ENCODE measurements around the gene CREG2.
"Not testable (repeated sequence)": the region's sequence is repeated elsewhere in the genome, so short reads cannot be mapped to it uniquely, and the experiment has no call there.

The CREG2 gene

DNA sequence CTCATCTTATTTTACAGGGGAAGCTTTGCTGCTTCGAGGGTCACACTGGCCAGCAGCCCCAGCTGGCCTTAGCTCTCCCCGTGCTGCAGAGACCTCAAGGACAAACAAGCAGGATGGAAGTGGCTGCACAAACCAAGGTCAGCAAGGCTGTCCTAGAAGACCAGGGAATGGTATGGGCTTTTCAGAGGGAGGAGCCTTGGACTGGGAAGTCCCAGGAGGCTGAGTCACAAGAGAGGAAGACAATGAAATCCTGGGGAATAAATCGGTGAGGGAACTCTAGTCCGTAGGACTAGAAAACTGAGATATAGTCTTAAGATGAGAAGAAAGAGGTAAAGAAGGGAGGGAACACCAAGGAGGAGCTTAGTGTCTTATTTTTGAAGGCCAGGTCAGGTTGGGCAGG is 15.7 kb downstream of the CREG2 start:
- no peak for DNase-seq (ENCODE audit: low read depth in 2 of 2)

DNA sequence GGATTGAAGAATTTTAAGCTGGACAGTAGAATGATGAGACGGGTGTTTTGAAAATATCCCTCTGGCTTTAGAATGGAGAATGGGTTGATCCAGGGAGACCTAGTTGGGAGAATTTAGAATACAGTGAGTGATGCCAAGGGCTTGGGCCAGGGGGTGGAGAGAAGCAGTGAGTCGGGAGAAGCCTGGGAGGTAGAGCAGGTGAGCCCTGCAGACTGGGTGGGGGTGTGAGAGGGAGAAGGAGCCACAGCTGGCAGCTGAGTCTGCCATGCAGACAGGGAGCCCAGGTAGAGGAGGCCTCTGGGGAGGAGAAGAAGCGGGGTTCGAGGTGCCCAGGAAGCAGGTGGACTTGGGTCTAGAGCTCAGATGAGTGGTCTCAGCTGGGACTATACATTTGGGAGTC is 18.2 kb downstream of the CREG2 start:
- no peak for DNase-seq (ENCODE audit: low read depth in 2 of 2)

DNA sequence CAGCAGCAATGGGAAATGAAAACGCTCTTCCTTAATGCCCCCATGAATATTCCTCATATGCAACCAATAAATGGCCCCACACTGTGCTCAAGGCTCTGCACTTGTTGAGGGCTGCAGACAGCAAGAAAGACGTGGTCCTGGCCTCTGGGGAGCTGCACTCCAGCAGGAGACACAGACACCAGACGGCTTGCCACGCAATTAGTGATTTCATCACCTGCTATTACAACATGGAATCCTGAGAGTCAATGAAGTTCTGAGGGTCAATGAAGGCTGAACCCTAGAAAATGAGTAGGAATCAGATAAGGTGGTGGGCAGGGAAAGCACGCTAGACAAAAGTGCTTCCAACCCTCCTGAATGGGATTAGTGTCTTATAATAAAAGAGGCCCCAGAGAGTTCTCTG is 18.9 kb downstream of the CREG2 start:
- no peak for DNase-seq (ENCODE audit: low read depth in 2 of 2)

DNA sequence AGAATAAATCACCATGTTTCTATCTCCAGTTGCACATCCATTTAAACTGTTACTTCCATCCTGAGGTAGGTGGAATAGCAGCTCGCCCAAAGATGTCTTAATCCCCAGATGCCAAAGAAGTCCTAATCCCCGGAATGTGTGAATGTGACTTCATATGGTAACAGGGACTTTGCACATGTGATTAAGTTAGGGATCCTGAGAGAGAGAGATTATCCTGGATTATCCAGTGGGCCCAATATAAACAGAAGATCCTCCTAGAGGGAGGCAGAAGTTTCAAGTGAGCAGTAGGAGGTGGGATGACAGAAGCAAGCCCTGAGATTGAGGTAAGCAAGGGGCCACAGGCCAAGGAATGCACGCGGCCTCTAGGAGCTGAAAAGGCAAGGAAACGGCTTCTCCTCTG is 19.8 kb downstream of the CREG2 start:
- DNase-seq (ENCODE audit: low read depth in 2 of 2), result no peak

DNA sequence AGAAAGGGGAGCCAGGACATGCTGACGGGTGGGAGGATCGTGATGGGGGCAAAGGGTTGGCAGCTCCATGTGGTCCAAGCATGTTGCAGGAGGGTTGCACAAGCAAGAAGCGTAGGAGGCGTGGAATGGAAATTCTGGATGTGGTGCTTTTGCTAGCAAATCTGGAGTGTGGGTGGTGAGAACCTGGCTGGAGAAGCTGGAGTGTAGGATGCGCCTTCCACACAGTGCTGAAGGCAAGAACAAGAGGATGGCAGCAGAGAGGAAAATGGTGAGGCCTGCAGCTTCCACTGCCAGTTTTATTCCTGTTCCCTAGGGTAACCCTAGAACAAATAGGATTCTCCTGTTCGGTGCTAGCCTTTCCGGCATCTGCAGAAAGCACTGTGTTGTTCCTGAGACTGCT is 22.4 kb downstream of the CREG2 start:
- DNase-seq (ENCODE audit: low read depth in 2 of 2), result no peak

DNA sequence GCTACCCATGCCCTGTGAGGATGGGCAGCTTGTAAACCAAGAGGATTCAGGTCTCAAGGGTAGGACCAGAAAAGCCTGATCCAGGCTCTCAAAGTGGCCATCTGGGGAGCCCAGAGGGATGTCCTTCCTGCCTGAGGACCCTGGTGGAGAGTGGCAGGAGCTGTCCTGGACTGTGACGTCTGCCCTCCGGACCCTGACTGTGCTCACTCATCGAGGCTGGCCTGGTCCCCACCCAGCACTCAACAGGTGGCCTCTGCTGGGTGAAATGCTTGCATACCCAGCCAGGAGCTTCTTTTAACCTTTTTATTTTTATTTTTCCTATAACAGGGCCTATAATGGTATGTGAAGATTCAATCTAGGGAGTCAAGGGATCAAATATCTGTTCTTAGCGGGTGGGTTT is 24.5 kb downstream of the CREG2 start:
- DNase-seq (ENCODE audit: low read depth in 2 of 2), result no peak

DNA sequence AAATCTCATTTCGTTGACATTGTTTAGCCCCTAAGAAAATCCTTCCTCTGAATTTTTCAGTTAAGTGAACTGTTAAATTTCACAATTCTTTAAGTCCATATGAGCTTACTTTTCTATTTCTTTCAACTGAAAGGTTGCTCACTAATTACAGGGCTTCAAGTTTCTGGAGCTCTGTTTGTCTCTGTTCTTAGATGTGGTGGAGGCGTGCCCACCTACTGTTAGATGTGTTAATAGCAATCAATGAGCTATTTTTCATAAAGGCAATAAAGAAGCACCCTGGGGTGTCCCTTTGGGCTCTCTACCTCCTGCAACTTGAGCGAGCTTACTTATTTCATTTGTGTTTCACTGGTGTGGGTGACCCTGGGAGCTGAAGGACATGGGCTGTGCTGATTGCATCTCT is 25.0 kb downstream of the CREG2 start:
- DNase-seq (ENCODE audit: low read depth in 2 of 2), result no peak

DNA sequence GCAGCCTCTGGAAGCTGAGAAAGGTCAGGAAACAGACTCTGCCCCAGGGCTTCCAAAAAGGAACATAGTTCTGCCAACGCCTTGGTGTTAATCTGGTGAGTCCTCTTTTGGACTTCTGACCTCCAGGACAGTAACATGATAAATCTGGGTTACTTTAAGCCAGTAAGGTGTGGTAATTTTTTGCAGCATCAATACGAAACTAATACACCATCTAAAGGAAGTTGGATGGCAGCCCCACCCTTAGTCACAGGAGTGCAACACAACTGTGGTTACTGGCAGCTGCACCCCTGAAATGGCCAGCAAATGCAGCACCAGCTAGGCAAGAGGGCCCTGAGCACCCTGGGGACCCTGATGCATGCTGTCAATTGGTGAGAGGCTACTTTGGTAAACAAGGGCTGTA is 25.8 kb downstream of the CREG2 start:
- DNase-seq (ENCODE audit: low read depth in 2 of 2), result no peak

DNA sequence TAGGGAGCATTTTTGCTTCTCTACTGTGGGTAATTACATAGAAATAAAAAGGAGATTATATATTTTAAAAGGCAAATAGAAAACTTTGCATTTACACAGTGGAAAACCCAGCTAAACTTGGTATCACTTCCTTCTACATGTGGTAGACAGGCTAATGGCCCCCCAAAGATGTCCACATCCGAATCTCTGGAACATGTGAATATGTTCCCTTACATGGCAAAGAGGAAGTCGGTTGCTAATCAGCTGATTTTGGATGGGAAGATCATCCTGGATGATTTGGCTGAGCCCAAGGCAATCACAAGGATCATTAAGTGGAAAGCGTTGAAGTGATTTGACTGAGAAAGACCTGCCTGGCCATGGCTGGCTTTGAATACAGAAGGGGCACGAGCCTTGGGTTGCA is 26.2 kb downstream of the CREG2 start:
- DNase-seq (ENCODE audit: low read depth in 2 of 2), result no peak

DNA sequence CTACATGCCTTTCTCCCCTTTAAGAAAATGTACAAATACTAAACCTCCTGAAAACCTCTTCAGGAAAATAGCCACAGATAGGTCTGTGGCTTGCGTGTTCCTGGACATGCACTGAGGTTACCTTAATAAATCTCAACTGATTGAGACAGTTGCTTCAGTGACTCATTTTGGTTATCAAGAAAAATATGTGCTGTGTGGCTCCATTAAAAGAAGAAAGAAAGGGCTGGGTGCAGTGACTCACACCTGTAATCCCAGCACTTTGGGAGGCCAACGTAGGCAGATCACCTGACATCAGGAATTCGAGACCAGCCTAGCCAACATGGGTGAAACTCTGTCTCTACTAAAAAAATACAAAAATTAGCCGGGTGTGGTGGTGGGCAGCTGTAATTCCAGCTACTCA is 27.1 kb downstream of the CREG2 start:
- no peak for DNase-seq (ENCODE audit: low read depth in 2 of 2)

DNA sequence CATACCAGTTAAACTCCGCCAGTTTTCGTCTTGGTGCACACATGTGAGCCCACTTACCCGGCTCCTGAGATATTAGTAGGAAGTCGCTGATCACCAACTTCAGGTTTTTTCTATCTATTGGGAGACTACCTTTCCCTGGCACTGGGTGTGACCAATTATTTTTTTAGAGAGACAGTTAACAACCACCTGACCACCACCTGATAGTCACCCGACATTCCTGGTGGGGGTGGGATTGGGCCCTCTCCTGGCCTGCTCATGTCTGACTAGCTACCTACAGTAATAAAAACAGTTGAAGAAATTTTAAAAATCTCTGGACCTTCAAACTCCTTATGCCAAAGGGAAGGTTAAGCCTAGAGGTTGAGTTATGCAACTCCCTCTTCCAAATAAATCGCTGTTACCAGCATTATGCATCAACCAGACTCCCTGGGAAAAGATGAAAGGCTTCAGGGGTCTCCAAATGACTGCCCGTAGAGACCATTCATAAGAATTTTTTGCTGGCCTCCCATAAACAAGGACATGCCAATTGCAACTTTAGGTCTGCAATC is 27.8 kb downstream of the CREG2 start:
- DNase-seq (ENCODE audit: low read depth in 2 of 2), result no peak

DNA sequence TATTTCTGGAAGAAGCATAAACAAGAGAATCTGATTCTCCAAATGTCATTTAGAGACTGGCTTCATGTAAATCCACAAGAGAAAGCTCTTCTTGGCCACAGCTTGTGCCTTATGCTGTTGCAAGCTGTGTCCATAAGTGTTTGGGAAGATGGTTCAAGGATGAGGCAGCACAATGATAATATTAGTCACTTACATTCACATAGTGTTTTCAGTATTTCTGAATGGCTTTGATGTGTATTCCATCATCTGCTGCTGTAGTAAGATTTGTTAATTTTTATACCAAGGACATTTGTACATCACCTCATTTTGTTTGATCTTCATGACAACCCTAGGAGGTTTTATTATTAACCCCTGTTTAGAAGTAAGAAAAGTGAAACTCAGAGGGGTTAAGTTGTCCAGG is 29.9 kb downstream of the CREG2 start:
- DNase-seq (ENCODE audit: low read depth in 2 of 2), result no peak

DNA sequence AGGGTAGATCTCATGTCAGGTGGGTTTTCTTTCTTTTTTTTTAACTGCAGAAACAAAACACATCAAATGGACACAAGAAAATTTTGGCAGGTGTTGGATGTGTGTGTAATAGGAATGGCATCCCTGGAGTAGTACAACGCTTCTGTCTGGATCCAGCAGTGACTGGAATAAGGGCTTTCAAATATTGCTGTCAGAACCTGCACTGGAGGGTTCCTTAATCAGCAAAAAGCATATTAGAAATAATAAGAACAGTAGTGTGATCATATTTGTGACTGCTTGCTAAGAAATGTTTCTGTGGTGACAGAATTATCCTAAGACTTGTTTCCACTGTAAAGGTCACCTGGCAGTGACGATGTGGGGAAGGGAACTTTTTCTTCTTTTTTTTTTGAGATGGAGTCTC is 30.8 kb downstream of the CREG2 start:
- no peak for DNase-seq (ENCODE audit: low read depth in 2 of 2)

DNA sequence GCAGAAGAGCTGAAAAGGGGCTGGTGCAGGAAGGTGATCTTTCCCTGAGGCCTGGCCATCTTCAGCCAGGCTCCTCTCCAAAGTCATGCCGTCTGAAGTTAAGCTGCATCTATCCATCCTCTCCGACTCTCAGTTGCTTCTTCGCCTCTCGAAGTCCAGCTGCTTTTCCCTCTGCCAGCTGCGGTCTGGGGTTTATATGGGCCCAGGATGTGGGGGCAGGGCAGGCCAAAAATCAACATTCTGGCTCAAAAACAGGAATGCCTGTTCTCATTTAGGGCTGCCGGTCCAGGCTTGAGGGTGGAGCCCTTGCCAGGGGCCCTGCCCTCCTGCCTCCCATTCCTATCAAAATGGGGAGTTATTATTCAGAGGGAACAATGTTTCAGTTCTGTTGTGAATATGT is 31.2 kb downstream of the CREG2 start:
- DNase-seq (ENCODE audit: low read depth in 2 of 2), result no peak

DNA sequence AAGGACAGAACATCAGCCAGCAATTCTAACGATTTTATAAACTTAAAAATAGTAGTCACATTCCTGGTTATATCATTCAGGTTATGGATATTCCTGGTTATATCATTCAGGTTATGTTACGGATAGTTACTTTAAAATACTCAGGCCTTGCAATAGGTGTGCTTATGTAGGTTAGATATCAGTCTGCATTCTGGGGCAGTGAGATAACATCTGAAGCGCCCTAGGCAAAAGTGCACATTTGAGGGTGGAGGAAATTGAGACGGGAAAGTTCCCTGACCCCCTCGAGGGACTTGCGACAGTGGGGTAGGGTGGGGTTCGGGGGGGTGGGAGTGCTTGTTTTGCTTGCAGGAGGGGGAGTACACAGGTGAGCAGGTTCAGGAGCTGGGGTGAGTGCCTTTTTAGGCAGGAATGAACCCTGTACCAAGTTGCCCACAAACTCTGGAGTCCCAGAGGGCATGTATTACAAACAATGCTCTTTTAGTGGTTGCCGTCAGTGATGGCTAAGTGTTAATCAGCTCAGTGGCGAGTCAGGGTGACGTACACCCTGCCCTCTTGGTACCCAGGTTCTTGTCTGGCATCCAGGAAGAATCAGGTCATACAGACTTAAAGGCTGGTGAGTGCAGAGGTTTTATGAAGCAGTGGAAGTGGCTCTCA is 31.8 kb downstream of the CREG2 start:
- DNase-seq (ENCODE audit: low read depth in 2 of 2), result no peak

DNA sequence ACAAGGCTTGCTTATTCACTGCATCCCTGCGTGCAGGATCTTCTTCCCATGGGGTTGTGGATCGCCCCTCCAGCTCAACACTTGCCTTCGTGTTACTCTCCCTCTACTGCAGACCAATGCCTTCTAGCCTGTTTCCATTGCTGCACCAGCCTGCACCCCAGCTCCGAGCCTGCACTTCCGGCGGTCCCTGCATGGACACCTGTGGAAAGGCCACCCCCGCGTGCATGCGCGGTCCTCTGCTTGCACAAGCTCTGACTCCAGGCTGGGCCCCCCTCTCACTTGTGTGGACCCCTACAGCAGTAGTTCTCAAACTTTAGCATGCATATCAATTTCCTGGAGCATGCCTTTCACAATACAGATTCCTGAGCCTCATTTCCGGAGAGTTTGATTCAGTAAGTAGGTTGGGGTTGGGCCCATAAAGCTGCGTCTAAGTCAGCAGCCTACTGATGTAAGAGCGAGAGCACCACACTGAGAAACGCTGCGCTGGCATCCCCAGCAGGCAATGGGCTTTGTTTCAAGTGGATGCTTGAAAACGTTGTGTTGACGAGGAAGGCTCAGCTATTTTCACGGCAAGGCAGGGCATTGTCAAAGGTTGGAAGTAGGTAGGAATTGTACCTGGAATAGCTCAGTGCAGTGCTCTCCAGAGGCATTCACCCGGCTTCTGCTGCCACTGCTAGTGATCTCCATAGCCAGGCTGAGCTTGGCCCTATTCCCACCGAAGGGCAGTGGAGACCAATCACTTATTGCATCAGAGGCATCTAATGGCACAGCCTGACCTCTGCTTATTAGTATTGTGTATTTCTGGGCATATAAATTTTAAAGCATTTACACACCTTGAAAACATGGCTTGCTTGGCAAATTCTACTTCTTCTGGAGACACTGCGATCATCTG is 32.6 kb downstream of the CREG2 start:
- DNase-seq (ENCODE audit: low read depth in 2 of 2), result no peak

DNA sequence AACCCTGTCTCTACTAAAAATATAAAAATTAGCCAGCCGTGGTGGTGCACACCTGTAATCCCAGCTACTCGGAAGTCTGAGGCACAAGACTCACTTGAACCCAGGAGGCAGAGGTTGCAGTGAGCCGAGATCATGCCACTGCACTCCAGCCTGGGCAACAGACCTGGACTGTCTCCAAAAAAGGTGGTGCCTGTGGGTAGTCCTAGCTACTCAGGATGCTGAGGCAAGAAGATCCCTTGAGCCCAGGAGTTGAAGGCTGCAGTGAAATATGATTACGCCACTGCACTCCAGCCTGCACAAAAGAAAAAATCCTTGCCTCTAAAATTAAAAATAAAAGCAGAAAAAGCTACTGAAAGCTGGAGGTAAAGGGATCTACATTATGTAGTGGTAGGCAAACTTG is 34.7 kb downstream of the CREG2 start:
- not testable (repeated sequence) for DNase-seq (ENCODE audit: low read depth in 2 of 2)

DNA sequence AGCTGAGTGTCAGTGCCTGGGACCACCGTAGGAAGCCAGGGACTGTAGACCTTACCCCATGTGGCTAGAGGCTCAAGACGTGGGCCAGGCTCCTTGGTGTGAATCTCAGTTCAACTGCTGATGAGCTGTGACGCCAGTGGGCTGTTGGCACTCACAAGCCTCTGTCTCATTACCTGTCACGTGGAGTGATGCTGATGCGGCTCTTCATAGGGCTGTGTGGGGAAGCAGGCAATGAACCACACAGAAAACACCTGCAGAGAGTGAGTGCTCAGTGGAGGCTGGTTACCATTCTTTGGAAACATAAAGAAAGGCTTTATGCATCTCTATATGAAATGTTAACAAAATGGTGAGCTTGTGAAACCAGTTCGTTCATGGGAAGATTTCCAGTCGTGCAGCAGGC is 36.1 kb downstream of the CREG2 start:
- no peak for DNase-seq (ENCODE audit: low read depth in 2 of 2)

DNA sequence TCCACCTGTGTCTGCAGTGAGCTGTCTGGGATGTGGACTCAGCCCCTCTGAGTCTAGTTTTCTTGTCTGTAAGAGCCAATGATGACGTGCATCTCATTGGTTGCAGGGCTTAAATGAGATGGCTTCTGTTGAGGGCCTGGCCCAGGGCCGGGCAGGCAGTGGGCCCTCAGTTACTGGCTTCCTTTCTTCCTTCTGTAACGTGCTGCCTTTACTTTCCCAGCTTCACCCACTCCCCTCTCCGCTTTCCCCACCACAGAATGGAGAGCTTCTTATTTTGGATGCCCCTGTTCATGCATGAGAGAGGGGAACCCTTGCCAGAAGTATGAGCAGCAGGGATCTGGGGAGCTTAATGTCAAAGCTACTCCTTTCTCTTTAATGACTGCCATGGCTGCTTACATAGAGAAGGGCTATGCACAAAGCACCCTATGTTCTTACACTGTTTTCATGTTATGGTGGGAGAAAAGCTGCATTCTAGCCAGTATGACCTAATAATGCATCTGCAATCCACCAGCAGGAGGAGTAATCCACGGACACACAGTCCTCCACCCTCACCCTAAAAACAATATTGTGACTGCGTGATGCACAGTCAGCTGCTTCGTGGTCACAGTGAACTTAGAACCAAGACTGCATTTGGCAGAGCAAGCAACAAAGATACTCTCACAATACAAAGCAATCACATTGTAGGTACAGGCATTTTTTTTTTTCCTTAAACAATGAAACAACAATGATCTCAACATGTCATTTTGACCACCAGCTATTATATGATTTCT is 37.2 kb downstream of the CREG2 start:
- no peak for DNase-seq (ENCODE audit: low read depth in 2 of 2)

DNA sequence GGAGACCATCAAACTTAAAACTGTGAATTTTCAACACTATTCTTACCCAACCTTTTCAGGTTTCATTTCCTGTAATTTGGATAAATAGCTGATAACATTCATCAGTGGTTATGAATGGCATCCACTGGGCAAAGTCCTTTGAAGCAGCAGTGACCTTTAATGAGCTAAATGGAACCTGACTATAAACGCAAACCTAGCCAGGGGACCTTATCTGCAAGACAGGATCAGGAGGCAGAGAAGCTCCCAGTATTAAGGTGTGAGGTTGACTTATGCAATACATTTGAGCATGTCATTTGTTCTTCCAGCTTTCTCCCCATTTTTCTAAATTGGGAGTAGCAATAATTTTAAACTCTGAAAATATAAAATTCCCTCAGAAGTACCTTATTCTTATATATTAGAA is 38.4 kb downstream of the CREG2 start:
- no peak for DNase-seq (ENCODE audit: low read depth in 2 of 2)

DNA sequence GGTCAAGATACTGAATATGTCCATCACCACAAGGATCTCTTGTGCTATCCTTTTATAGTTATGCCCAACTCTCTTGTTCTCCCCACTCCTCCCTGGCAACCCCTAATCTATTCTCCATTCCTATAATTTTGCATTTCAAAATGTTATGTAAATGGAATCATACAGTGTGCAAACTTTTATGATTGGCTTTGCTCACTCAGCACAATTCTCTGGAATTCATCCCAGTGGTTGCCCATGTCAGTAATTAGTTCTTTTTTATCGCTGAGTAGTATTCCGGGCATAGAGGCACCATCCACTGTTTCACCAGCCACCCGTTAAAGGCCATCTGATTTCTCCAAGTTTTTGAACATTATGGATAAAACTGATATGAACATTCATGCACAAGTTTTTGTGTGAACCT is 40.4 kb downstream of the CREG2 start:
- DNase-seq (ENCODE audit: low read depth in 2 of 2), result no peak

DNA sequence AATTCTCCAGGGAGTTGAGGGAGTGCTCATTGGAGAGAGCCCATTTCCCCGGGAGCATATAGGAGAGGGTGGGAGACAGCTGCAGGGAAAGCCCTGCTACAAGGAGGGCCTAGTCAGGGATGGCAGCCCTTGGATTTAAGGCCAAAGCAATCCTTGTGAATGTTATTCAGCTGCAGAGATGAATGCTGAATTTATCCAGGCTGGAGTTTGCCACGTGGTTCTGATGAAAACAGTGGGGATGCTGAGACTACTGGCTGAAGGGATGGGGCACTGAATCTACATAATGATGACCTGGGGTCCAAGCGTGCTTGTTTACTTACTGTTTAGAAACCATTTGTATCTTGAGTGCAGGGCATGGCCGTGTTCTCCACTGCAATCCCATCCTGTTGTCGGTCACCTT is 43.2 kb downstream of the CREG2 start:
- DNase-seq (ENCODE audit: low read depth in 2 of 2), result no peak

DNA sequence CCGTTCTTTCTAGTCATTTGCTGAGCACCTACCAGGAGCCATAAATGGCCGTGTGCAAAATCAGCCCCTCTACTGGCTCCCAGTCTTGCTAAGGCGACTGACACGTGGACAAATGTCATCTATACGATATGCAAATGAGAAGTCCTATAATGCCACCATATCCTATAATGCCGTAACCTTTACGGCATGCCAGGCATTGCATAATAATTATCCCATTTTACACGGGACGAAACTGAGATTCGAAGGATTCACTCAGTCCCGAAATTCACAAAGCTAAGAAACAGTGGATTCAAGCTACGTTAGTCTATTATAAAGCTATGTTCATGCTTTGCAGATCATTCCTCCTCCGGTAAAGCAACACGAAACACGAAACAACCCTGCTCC is 44.7 kb downstream of the CREG2 start:
- DNase-seq (ENCODE audit: low read depth in 2 of 2), result no peak

All from stimulated activated CD4-positive, alpha-beta T cell treated with anti-CD3 and anti-CD28 coated beads, Interleukin-4, amount 100 ng/mL, for 48 hours (primary cell).